ENCODE measurements around the gene NRP1. TPM values are rescaled to one million over a fixed set of nuclear protein-coding genes. Genes with fewer than 3 reads are reported as not detected.
A peak's percentile ranks its signal among the peaks of the same experiment; 100 is the strongest.

The NRP1 gene
- total RNA-seq, 3 donors from 2014 or later, result 12.3 to 52.3 (median 33.2) TPM

DNA sequence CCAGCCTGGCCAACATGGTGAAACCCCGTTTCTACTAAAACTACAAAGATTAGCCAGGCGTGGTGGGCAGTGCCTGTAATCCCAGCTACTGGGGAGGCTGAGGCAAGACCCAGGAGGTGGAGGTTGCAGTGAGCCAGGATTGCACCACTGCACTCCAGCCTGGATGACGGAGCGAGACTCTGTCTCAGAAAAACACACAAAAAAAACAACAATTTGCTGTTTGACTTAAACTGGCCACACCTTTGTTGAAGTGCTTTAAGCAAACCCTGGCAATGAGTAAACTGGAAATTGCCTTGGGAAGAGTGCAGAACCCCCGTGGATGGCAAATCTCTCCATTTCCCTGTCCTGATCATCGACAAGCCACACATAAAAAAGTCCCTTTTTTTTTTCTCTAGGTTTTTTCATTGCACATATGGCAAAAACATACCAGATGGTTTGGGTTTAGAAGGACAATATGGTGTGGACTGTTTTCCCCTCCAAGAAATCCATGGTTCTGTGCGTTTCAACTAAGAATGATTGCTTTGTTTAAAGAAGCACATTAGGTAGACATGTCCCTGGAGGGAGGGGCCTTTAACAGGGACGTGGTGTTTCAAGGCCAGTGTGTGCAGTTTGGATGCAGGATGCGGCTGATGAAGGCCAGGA is 76.9 kb downstream of the NRP1 start:
- Histone ChIP-seq H3K4me3 (no peak overlapping the region), H3K36me3 (ENCODE audit: low read depth) (no peaks in the 10 kb centered on the region), H3K9me3 (no peaks in the 10 kb centered on the region), H3K4me1 (ENCODE audit: low read depth) (peaks cover 3% of the 10 kb centered on the region)
- ATAC-seq, result peak; percentile 80
- intact Hi-C loops (cut with DNase I, micrococcal nuclease), result no loop called here
- DNase-seq, result no peak
- TF ChIP-seq, protein P1, sequence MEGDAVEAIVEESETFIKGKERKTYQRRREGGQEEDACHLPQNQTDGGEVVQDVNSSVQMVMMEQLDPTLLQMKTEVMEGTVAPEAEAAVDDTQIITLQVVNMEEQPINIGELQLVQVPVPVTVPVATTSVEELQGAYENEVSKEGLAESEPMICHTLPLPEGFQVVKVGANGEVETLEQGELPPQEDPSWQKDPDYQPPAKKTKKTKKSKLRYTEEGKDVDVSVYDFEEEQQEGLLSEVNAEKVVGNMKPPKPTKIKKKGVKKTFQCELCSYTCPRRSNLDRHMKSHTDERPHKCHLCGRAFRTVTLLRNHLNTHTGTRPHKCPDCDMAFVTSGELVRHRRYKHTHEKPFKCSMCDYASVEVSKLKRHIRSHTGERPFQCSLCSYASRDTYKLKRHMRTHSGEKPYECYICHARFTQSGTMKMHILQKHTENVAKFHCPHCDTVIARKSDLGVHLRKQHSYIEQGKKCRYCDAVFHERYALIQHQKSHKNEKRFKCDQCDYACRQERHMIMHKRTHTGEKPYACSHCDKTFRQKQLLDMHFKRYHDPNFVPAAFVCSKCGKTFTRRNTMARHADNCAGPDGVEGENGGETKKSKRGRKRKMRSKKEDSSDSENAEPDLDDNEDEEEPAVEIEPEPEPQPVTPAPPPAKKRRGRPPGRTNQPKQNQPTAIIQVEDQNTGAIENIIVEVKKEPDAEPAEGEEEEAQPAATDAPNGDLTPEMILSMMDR (IDR thresholded peaks at IDR 0.05), result no peak

DNA sequence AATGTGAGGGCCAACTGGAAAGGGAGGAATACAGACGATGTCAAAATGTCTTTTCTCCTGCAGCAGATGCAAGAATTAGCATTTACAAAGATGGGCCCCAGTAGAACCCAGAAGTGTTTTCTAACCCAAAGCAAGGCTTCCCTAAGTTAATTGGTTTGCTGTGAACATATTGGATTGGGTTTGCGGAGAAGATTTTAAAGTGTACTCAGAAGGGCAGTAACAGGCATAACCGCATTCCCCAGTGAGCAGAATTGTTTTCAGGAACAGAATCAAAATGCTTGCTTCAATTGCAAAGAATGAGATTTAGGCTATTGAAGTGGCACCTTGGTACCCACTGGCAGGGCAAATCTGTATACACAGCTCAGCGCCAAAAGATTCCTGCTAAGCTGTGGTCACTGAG is 78.0 kb downstream of the NRP1 start:
- ATAC-seq (no peak), DNase-seq (no peak)
- H3K9me3 ChIP-seq, result no peaks in the 10 kb centered on the region
- intact Hi-C loops (cut with DNase I, micrococcal nuclease), result no loop called here
- peaks cover 3% of the 10 kb centered on the region for H3K4me1 ChIP-seq (ENCODE audit: low read depth)
- H3K36me3 ChIP-seq (ENCODE audit: low read depth), result no peaks in the 10 kb centered on the region
- TF ChIP-seq, protein P1 (IDR thresholded peaks at IDR 0.05), result no peak
- H3K4me3 ChIP-seq, result no peak overlapping the region

DNA sequence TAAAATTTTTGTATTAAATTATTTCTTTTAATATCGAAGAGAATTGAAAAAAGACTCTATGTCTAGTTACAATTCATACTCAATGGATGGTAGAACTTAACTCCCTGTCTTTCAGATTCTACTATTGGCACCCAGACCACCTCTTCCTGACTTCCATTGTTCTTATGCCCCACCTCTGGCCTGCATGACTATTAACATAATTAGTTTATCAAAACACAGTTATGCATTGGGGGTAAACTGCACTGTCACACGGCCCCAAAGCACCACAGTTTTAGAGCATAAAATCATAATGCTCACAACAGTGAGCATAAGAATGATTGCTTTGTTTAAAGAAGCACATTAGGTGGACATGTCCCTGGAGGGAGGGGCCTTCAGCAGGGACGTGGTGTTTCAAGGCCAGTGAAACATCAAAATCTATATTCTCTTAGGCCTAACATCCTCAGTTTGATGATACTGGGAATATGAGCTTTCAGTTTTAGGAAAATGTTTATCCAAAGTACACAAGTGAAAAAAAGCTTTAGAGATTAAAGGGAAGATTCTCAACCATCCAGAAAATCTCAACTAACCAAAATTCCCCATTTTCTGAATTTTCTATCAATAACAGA is 79.8 kb downstream of the NRP1 start:
- TF ChIP-seq, protein P1 (IDR thresholded peaks at IDR 0.05), result no peak
- no peaks in the 10 kb centered on the region for H3K9me3 ChIP-seq
- ATAC-seq (no peak), DNase-seq (no peak)
- H3K4me3 ChIP-seq, result no peak overlapping the region
- peaks cover 3% of the 10 kb centered on the region for H3K4me1 ChIP-seq (ENCODE audit: low read depth)
- H3K36me3 ChIP-seq (ENCODE audit: low read depth), result no peaks in the 10 kb centered on the region
- intact Hi-C loops (cut with DNase I, micrococcal nuclease), result no loop called here

DNA sequence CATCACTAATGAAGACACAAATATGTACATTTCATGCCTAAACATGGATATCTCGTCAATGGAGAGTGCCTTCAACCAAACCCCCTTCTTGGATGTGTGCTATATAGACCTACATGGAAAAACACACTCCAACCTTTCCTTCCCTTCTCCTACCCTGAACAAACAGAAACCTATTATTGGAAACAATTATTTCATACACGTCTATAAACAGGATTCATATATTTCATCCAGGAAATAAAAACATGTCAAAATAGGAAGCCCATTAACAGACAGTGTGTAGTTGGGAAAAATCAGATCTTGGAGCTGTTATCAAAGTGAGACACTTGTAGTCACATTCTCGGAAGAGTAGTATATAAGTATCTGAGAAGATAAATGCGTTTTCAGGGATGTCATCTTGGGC is 81.1 kb downstream of the NRP1 start:
- TF ChIP-seq, protein P1 (IDR thresholded peaks at IDR 0.05), result no peak
- Histone ChIP-seq H3K4me3 (no peak overlapping the region), H3K4me1 (ENCODE audit: low read depth) (peaks cover 3% of the 10 kb centered on the region), H3K36me3 (ENCODE audit: low read depth) (no peaks in the 10 kb centered on the region), H3K9me3 (no peaks in the 10 kb centered on the region)
- ATAC-seq (no peak), DNase-seq (no peak)
- intact Hi-C loops (cut with DNase I, micrococcal nuclease), result no loop called here

DNA sequence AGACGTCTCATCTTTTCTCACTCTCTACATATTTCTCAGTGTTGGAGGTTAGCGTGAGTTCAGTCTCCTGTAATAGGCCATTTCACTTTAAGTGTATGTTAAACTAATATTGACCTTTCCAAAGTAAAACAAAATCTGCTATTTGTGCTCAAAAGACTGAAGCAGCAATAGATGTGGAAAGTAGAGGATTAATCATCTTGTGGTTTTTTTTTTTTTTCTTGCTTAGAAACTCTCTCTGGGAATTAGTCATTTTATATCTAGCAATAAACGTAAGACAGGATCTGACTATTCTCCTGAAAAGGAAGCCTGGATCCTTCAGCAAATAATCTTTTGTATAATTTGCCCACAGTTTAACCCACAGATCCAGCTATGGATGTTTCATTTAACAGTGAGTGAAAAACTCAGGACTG is 81.7 kb downstream of the NRP1 start:
- Histone ChIP-seq H3K4me1 (ENCODE audit: low read depth) (peaks cover 3% of the 10 kb centered on the region), H3K9me3 (no peaks in the 10 kb centered on the region), H3K4me3 (no peak overlapping the region), H3K36me3 (ENCODE audit: low read depth) (no peaks in the 10 kb centered on the region)
- TF ChIP-seq, protein P1 (IDR thresholded peaks at IDR 0.05), result no peak
- ATAC-seq, result peak; percentile 7
- DNase-seq, result no peak
- intact Hi-C loops (cut with DNase I, micrococcal nuclease), result no loop called here

Measured in mucosa of descending colon (tissue), 3 donors.